Activated CD4-positive, alpha-beta memory T cell treated with anti-CD3 and anti-CD28 coated beads for 36 hours (primary cell): Measurements from ENCODE around the gene ZNF496. TPM values are rescaled to one million over a fixed set of nuclear protein-coding genes. Genes with fewer than 3 reads are reported as not detected.
"Not testable (repeated sequence)": the region's sequence is repeated elsewhere in the genome, so short reads cannot be mapped to it uniquely, and the experiment has no call there.

Source experiments
- CTCF ChIA-PET: fragments of 350-600 bp; sonication (Branson Sonifier 250); formaldehyde crosslinking; loops from one replicate; lab custom pipeline; 2021; ENCODE audit warnings: antibody characterized with exemption, inconsistent platforms; lab: Charles Lee
- POLR2A ChIA-PET: fragments of 350-600 bp; sonication (Branson Sonifier 250); formaldehyde crosslinking; loops from one replicate; lab custom pipeline; 2021; ENCODE audit warnings: antibody characterized with exemption; lab: Charles Lee
- DNase-seq: peaks from one replicate; pipeline ENCODE4 v3.0.0-alpha.2; 2020
- H3K27ac Mint-ChIP-seq: one replicate; pipeline ENCODE4 v1.8.0; 2021; ENCODE audit warnings: mixed read lengths
- H3K27me3 Mint-ChIP-seq: one replicate; pipeline ENCODE4 v1.8.0; 2021; ENCODE audit warnings: mixed read lengths
- H3K36me3 Mint-ChIP-seq: one replicate; pipeline ENCODE4 v1.8.0; 2021; ENCODE audit warnings: mixed read lengths
- H3K4me1 Mint-ChIP-seq: one replicate; pipeline ENCODE4 v1.8.0; 2021; ENCODE audit warnings: low read depth, mixed read lengths
- H3K4me3 Mint-ChIP-seq: one replicate; pipeline ENCODE4 v1.8.0; 2021; ENCODE audit warnings: mild to moderate bottlenecking, mixed read lengths
- H3K9me3 Mint-ChIP-seq: one replicate; pipeline ENCODE4 v1.8.0; 2021; ENCODE audit warnings: mixed read lengths
- intact Hi-C: fragments of 100-400 bp; cut with micrococcal nuclease; formaldehyde crosslinking; loops from one replicate; pipeline ENCODE4 v1.15.1; 2023
- total RNA-seq, 2 experiments: library from RNA; stranded (reverse); gene quantifications; one replicate each; pipeline ENCODE4 v1.2.3, GENCODE V29; 2021

ZNF496 gene
- total RNA-seq, 2 experiments from 2014 or later, result 10.6 to 12.0 TPM

DNA sequence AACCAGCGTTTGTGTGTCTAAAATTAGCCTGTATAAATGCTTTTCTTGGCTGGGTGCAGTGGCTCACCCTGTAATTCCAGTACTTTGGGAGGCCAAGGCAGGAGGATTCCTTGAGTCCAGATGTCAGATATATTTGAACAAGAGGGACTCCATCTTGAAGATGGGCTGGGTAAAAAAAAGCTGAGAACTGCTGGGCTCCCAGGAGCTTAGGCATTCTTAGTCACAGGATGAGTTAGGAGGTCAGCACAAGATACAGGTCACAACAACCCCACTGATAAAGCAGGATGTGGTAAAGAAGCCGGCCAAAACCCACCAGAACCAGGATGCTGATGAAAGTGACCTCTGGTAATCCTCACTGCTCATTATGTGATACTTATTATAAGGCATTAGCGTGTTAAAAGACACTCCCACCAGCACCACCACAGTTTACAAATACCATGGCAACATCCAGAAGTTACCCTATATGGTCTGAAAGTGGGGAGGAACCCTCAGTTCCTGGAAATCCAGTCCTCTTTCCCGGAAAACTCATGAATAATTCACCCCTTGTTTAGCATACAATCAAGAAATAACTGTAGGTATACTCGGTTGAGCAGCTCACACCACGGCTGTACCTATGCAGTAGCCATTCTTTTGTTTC lies 36.2 kb upstream of the ZNF496 start:
- Mint-ChIP-seq H3K36me3 (no peaks in the 10 kb centered on the region), H3K27ac (no peak overlapping the region), H3K9me3 (no peaks in the 10 kb centered on the region), H3K27me3 (peaks cover 11% of the 10 kb centered on the region), H3K4me3 (no peak overlapping the region), H3K4me1 (peaks cover 2% of the 10 kb centered on the region)
- intact Hi-C loops, result no loop called here
- no peak for DNase-seq
- ChIA-PET POLR2A (no interaction called here), CTCF (no interaction called here)

- Mint-ChIP-seq H3K36me3 (no peaks in the 10 kb centered on the region), H3K4me1 (no peaks in the 10 kb centered on the region), H3K27ac (no peak overlapping the region), H3K4me3 (no peak overlapping the region), H3K27me3 (peaks cover 11% of the 10 kb centered on the region), H3K9me3 (no peaks in the 10 kb centered on the region)
- intact Hi-C loops, result no loop called here
- DNase-seq, result no peak
- ChIA-PET CTCF (no interaction called here), POLR2A (no interaction called here)
These were observed 35.4 kb upstream of the ZNF496 start for GRCh38 chr1:247366926-247367645.

DNA sequence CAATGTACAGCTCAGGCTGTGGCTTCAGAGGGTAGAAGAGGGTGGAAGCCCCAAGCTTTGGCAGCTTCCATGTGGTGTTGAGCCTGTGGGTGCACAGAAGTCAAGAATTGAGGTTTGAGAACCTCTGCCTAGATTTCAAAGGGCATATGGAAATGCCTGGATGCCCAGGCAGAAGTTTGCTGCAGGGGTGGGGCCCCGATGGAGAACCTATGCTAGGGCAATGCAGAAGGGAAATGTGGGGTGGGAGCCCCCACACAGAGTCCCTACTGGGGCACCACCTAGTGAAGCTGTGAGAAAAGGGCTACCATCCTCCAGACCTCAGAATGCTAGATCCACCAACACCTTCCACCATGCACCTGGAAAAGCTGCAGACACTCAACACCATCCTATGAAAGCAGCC lies 34.7 kb upstream of the ZNF496 start:
- CTCF ChIA-PET, POLR2A ChIA-PET, H3K36me3 Mint-ChIP-seq, DNase-seq, H3K27ac Mint-ChIP-seq, H3K4me1 Mint-ChIP-seq, H3K4me3 Mint-ChIP-seq, intact Hi-C loops, H3K9me3 Mint-ChIP-seq: not testable (repeated sequence)
- peaks cover 12% of the 10 kb centered on the region for H3K27me3 Mint-ChIP-seq

DNA sequence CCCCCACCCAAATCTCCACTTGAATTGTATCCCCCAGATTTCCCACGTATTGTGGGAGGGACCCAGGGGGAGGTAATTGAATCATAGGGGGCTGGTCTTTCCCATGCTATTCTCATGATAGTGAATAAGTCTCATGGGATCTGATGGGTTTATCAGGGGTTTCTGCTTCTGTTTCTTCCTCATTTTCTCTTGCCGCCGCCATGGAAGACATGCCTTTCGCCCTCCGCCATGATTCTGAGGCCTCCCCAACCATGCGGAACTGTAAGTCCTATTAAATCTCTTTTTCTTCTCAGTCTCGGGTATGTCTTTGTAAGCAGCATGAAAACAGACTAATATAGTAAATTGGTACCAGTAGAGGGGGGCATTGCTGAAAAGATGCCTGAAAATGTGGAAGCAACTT lies 33.4 kb upstream of the ZNF496 start:
- H3K4me1 Mint-ChIP-seq, result peaks cover 6% of the 10 kb centered on the region
- ChIA-PET CTCF (no interaction called here), POLR2A (no interaction called here)
- intact Hi-C loops, result no loop called here
- H3K9me3 Mint-ChIP-seq, result no peaks in the 10 kb centered on the region
- H3K27me3 Mint-ChIP-seq, result peaks cover 20% of the 10 kb centered on the region
- H3K27ac Mint-ChIP-seq, result no peak overlapping the region
- no peak overlapping the region for H3K4me3 Mint-ChIP-seq
- no peak for DNase-seq
- H3K36me3 Mint-ChIP-seq, result no peaks in the 10 kb centered on the region

DNA sequence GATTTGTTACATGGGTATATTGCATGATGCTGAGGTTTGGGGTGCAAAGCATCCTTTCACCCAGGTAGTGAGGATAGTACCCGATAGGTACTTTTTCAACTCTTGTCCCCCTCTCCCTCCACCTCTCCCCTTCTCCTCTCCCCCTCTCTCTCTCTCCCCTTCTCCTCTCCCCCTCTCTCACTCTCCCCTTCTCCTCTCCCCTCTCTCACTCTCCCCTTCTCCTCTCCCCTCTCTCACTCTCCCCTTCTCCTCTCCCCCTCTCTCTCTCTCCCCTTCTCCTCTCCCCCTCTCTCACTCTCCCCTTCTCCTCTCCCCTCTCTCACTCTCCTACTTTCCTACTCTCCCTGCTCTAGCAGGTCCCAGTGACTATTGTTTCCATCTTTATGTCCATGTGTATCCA lies 31.3 kb upstream of the ZNF496 start:
- H3K27me3 Mint-ChIP-seq, result peaks cover 38% of the 10 kb centered on the region
- CTCF ChIA-PET, result interaction anchor here (1.2 kb wide), 1 partner anchor 10 kb away, joined by 6 read pairs; no protein-coding TSS in a partner anchor
- H3K4me3 Mint-ChIP-seq, intact Hi-C loops, H3K4me1 Mint-ChIP-seq, H3K27ac Mint-ChIP-seq, POLR2A ChIA-PET, DNase-seq, H3K36me3 Mint-ChIP-seq, H3K9me3 Mint-ChIP-seq: not testable (repeated sequence)

DNA sequence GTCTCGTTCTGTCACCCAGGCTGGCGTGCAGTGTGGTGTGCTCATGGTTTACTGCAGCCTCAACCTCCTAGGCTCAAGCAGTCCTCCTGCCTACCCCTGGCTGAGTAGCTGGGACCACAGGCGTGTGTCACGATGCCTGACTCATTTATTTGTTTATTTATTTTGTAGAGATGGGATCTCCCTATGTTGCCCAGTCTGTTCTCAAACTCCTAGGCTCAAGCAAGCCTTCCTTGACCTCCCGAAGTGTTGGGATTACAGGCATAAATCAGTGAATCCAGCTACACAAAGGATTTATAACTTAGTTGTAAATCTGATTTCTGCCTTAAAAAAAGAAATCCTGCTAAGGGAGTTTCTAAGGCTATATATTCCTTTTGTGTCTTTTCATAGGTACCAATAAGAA lies 30.5 kb upstream of the ZNF496 start:
- CTCF ChIA-PET, result interaction anchor here (0.8 kb wide), 1 partner anchor 10 kb away, joined by 3 read pairs; no protein-coding TSS in a partner anchor
- Mint-ChIP-seq H3K9me3 (no peaks in the 10 kb centered on the region), H3K4me1 (peaks cover 6% of the 10 kb centered on the region), H3K27ac (no peak overlapping the region), H3K36me3 (no peaks in the 10 kb centered on the region), H3K4me3 (no peak overlapping the region), H3K27me3 (peaks cover 39% of the 10 kb centered on the region)
- DNase-seq, result no peak
- POLR2A ChIA-PET, result no interaction called here
- intact Hi-C loops, result no loop called here

DNA sequence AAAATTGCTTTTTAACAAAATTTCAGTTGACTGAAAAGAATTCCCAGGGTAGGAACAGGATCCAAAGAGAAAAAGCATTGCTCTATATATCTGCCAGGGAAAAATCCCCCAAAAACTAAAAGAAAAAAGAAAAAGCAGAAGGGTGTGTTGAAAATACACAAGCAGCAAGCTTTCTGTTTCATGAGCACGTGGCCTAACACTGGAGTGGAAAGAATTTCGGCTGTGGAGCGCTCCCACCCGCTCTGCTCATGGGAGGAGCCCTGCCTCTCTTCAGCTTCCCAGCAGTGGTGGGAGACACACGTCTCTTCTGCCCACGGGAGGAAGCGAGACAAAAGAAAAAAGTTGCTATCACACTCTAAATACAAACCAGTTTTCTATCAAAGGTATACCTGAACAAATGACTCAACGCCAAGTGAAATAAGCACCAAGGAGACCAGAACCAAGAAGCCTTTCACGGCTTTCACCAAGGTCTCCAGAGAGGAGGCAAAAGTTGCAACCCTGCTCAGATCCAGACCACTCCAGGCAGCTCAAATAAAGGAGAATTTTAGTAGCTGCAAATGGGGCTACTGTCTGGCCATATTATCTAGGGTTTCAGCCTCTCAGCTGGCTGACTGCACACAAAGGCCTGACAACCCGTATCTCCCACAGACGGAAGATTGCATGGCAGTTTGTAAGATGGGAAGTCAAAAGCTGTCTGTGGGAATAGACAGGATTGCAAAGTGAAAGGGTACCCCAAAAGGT lies 29.5 kb upstream of the ZNF496 start:
- DNase-seq, result peak; percentile 12
- H3K36me3 Mint-ChIP-seq, result no peaks in the 10 kb centered on the region
- peaks cover 3% of the 10 kb centered on the region for H3K9me3 Mint-ChIP-seq
- no peak overlapping the region for H3K4me3 Mint-ChIP-seq
- H3K4me1 Mint-ChIP-seq, result peaks cover 6% of the 10 kb centered on the region
- intact Hi-C loops, result no loop called here
- peaks cover 40% of the 10 kb centered on the region for H3K27me3 Mint-ChIP-seq
- CTCF ChIA-PET, result interaction anchor here (0.8 kb wide), 1 partner anchor 11 kb away, joined by 3 read pairs; no protein-coding TSS in a partner anchor
- no peak overlapping the region for H3K27ac Mint-ChIP-seq
- POLR2A ChIA-PET, result no interaction called here

- POLR2A ChIA-PET, result no interaction called here
- no peak overlapping the region for H3K27ac Mint-ChIP-seq
- no peaks in the 10 kb centered on the region for H3K36me3 Mint-ChIP-seq
These were observed 28.6 kb upstream of the ZNF496 start for GRCh38 chr1:247360116-247360898.

DNA sequence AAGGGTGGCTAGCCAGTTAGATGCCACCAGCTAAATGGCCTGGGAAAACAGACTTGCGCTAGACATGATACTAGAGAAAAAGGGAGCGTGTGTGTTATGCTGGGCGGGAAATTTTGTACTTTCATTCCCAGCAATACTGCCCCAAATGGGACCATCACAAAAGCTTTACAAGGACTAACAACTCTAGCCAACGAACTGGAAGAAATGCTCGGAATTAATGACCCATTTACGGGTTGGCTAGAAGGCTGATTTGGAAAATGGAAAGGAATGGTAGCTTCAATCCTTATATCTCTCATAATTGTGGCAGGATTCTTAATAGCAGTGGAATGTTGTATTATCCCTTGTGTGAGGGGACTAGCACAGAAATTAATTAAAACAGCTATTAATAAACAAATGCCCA lies 27.9 kb upstream of the ZNF496 start:
- Mint-ChIP-seq H3K4me1 (peaks cover 6% of the 10 kb centered on the region), H3K9me3 (peaks cover 9% of the 10 kb centered on the region), H3K27ac (no peak overlapping the region), H3K27me3 (peaks cover 42% of the 10 kb centered on the region), H3K36me3 (no peaks in the 10 kb centered on the region), H3K4me3 (no peak overlapping the region)
- POLR2A ChIA-PET, result no interaction called here
- CTCF ChIA-PET, result interaction anchor here (0.9 kb wide), 1 partner anchor 13 kb away, joined by 3 read pairs; no protein-coding TSS in a partner anchor
- intact Hi-C loops, result no loop called here
- DNase-seq, result no peak

More at GRCh38 chr1:247360116-247360898, 28.6 kb upstream of the ZNF496 start:
- CTCF ChIA-PET, result no interaction called here
- Mint-ChIP-seq H3K4me1 (peaks cover 6% of the 10 kb centered on the region), H3K4me3 (no peak overlapping the region), H3K9me3 (peaks cover 9% of the 10 kb centered on the region), H3K27me3 (peaks cover 43% of the 10 kb centered on the region)
- no peak for DNase-seq
- intact Hi-C loops, result no loop called here

DNA sequence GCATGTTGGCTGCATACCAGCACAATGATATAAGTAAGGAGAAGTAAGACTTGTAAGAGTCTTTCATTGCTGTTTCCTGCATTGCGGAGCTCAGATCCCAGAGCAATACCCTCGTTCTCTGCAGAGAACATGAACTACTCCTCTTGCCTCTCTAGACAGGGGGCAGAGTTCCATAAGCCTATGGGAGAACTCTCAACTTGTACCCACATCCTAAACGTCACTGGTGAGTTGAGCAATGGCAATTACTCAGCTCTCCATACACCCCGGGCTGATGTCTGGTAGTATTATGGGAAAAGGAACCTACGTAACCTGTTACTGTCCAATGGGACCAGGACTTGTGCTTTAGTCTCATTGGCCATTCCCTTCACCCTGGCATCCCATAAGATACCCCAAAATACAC lies 27.3 kb upstream of the ZNF496 start:
- CTCF ChIA-PET, result interaction anchor here (0.9 kb wide), 1 partner anchor 14 kb away, joined by 3 read pairs; no protein-coding TSS in a partner anchor
- Mint-ChIP-seq H3K9me3 (peaks cover 9% of the 10 kb centered on the region), H3K4me1 (peaks cover 6% of the 10 kb centered on the region)

DNA sequence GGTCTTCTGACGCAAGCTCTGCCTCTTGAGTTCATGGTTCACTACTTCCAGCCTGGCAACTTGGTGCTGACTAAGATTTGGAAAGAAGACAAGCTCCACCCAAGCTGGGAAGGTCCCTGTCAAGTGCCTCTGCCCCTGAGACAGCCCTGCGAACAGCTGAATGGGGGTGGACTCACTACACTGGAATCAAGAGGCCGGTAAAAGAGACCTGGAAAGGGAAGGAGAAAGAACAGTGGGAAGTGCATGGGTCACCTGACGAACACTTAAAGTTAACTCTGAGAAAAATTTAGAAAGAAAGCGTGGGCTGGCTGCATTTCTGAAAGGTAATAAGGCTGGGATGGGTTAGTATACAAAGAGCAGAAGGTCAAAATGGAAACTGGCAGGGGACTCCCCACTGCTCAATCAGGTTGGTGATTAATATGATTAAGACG lies 26.1 kb upstream of the ZNF496 start:
- Mint-ChIP-seq H3K9me3 (peaks cover 9% of the 10 kb centered on the region), H3K27me3 (peaks cover 46% of the 10 kb centered on the region), H3K4me3 (no peak overlapping the region), H3K36me3 (no peaks in the 10 kb centered on the region), H3K27ac (no peak overlapping the region), H3K4me1 (peaks cover 6% of the 10 kb centered on the region)
- intact Hi-C loops, result no loop called here
- DNase-seq, result peak; percentile 22
- POLR2A ChIA-PET, result no interaction called here
- CTCF ChIA-PET, result interaction anchor here (1.1 kb wide), 1 partner anchor 15 kb away, joined by 5 read pairs; no protein-coding TSS in a partner anchor

More for the DNA sequence above, 27.3 kb upstream of the ZNF496 start:
- H3K4me3 Mint-ChIP-seq, result no peak overlapping the region
- DNase-seq, result no peak
- H3K36me3 Mint-ChIP-seq, result no peaks in the 10 kb centered on the region
- no peak overlapping the region for H3K27ac Mint-ChIP-seq
- intact Hi-C loops, result no loop called here
- POLR2A ChIA-PET, result no interaction called here
- peaks cover 44% of the 10 kb centered on the region for H3K27me3 Mint-ChIP-seq
